ENCODE measurements around the gene KRTAP5-8. TPM values are rescaled to one million over a fixed set of nuclear protein-coding genes. Genes with fewer than 3 reads are reported as not detected.

Gene KRTAP5-8, protein sequence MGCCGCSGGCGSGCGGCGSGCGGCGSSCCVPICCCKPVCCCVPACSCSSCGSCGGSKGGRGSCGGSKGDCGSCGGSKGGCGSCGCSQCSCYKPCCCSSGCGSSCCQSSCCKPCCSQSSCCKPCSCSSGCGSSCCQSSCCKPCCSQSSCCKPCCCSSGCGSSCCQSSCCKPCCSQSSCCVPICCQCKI
- total RNA-seq, result not detected

DNA sequence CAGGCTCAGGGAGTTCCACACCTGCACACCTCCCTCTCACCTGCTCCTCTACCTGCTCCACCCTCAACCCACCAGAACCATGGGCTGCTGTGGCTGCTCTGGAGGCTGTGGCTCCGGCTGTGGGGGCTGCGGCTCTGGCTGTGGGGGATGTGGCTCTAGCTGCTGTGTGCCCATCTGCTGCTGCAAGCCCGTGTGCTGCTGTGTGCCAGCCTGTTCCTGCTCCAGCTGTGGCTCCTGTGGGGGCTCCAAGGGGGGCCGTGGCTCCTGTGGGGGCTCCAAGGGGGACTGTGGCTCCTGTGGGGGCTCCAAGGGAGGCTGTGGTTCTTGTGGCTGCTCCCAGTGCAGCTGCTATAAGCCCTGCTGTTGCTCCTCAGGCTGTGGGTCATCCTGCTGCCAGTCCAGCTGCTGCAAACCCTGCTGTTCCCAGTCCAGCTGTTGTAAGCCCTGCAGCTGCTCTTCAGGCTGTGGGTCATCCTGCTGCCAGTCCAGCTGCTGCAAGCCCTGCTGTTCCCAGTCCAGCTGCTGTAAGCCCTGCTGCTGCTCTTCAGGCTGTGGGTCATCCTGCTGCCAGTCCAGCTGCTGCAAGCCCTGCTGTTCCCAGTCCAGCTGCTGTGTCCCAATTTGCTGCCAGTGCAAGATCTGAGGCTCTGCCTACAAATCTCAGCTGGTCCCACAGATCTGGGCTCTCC is at the start of gene KRTAP5-8:
TSS of gene KRTAP5-8 (plus strand) at position 49 of the 689 bp plus-strand sequence. CDS start at position 80, 31 bp downstream.

GRCh38 chr11:71526796-71527575 is 10.8 kb upstream of the KRTAP5-8 start, which contains the start of gene KRTAP5-7:
Gene KRTAP5-7 (plus strand): TSS chr11:71527267. CDS start chr11:71527301, 34 bp downstream.

DNA sequence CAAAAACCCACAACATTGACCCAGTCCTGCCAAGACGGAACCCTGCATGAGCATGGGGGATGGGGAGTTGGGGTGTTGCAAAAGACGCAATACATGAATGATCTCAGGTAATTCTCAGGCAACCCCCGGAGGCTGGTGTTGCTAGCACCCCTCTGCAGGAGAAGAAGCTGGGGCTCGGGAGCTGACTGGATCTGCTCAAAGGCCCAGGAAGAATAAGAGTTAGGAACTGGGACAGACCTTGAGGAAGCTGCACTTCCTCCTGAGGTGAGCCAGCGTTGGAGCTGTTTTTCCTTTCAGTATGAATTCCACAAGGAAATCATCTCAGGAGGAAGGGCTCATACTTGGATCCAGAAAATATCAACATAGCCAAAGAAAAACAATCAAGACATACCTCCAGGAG is 10.3 kb downstream of the KRTAP5-8 start, which contains the start of gene KRTAP5-9:
TSS of gene KRTAP5-9 (plus strand) at position 301 of the 400 bp plus-strand sequence. CDS start 238 bp downstream, outside the sequence.

DNA sequence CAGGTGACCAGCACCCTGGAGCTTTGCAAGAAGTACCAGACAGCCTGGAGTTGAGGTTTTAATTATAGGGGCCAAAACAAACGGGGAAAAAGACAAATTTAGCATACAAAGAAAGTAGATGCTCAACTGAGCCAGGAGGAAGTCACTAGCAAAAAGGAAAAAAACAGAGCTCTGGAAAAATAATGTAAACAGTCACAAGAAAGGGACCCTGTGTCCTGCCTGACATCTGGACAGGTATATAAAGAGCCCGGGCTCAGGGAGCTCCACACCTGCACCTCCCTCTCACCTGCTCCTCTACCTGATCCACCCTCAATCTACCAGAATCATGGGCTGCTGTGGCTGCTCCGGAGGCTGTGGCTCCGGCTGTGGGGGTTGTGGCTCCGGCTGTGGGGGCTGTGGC is 27.4 kb downstream of the KRTAP5-8 start, which contains the start of gene KRTAP5-10:
TSS of gene KRTAP5-10 (plus strand) at position 301 of the 400 bp plus-strand sequence. CDS start at position 326, 25 bp downstream.

GRCh38 chr11:71582309-71582895 is 44.6 kb downstream of the KRTAP5-8 start, which contains the start of gene KRTAP5-11:
Gene KRTAP5-11 (minus strand): TSS chr11:71582875. CDS start chr11:71582837, 38 bp downstream.

Small RNA genes lying within 50 kb of the gene (small RNA-seq; reads per million reads assigned to genes)
- gene AP000867.1, result not detected
- not detected for gene KRTAP5-14P

Other genes starting within 250 kb of the KRTAP5-8 start
- 44.8 TPM for gene DHCR7, start 89.6 kb upstream of the KRTAP5-8 start, total RNA-seq
- 24.5 TPM for gene NADSYN1, start 84.8 kb upstream of the KRTAP5-8 start, total RNA-seq
- gene KRTAP5-7, start 10.8 kb upstream of the KRTAP5-8 start, total RNA-seq, result not detected
- not detected for gene KRTAP5-9, start 10.4 kb downstream of the KRTAP5-8 start, total RNA-seq
- not detected for gene KRTAP5-10, start 27.5 kb downstream of the KRTAP5-8 start, total RNA-seq
- gene KRTAP5-11, start 44.9 kb downstream of the KRTAP5-8 start, total RNA-seq, result not detected